GM21529 (cell line): ENCODE results near the gene NFIX.

ENCODE experiments used
- ATAC-seq: cut with Tn5 transposase; IDR thresholded peaks from one replicate; pipeline ENCODE4 v1.9.1; 2021; ENCODE audit not compliant: unreplicated experiment

NFIX gene

GRCh38 chr19:13033819-13034611 is 38.7 kb downstream of the NFIX start:
- ATAC-seq = no peak

GRCh38 chr19:13034636-13035035 is 39.4 kb downstream of the NFIX start:
- no peak for ATAC-seq

DNA sequence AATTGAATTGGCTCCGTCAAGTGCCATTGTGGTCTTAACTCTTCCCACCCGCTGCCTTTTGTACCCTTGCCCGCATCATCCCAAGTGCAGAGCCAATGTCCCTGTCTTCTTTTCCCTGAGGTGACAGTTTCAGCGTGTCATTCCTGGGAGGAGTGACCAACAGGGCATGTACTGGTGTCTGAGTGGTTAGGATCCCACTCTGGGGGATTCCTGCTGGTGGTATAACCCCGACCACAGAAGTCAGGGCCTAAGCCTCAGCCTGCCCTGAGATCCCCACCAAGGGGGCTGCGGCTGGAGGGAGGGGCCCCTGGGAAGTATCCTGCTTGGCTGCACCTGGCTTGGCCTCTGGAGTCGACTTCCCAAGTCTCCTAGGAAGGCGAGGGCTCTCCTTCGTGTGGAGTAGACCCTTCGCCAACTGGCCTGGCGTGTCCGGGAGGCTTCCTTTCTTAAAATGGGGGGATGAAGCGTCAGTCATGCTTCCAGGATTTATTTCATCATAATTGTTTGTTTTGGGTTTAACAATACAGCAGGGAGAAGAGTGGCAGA is 40.6 kb downstream of the NFIX start:
- no peak for ATAC-seq

- ATAC-seq = no peak
Measured at GRCh38 chr19:13036366-13036976, 41.2 kb downstream of the NFIX start.

GRCh38 chr19:13037161-13037560 is 41.9 kb downstream of the NFIX start:
- no peak for ATAC-seq

DNA sequence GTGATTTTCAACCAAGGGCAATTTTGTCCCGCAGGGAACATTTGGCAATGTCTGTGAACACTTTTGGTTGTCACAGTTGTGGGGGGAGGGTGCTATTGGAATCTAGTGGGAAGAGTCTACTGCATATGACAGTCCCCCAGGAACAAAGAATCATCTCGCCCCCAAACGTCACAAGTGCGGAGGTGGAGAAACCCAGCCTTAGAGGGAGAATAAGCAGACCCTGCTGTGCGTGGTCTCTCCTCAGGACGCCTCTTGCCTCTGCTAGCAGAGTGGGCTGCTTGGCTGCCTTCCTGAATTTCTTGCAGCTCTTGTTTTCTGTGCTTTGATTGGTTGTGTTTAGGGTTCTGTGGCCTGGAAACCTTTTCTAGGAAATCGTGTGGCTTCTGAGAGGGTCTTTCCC is 42.5 kb downstream of the NFIX start:
- ATAC-seq = no peak

GRCh38 chr19:13038306-13039210 is 43.3 kb downstream of the NFIX start:
- no peak for ATAC-seq

DNA sequence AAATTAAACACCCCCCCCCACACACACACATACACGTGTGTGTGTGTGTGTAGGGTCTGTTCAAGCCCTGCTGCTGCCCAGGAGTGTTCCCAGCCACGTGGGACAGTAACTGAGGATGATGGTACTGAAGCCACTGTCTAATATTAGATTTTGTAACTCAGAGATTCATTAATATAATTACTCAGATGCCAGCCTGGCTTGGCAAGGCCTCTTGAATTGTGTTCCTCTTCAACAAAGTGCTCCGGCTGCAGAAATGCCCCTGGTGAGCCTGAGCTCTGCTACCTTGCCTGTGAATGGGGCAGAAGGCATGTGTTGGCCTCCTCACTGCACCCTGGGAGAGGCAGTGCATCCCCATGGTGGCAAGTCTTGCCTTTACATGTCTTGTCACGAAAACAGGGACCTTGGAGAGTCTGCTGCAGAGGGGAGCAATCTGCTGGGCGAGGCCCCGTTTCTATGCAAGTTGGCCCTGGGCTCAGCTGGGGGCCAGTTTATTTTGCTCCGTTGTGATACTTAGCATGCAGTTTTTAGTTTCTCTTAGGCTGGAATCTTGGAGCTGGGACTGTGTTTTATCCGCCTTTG is 44.0 kb downstream of the NFIX start:
- ATAC-seq = no peak

GRCh38 chr19:13040232-13040947 is 45.1 kb downstream of the NFIX start:
- ATAC-seq = no peak

DNA sequence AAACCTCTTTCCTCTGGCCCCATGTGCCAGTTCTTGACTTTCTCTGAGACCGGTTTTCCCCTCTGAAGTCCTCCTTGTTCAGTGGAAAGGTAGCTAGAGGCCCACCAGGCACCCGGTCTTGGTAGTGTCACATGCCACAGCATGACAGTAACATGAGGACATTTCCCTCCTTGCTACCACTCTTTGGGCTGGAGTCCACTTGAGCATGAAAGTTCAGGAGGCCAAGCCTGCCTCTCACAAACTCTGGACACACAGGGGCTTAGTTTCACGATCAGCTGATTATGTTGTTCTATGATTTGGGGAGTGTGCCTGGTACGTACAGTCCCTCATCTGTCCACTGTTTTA is 45.6 kb downstream of the NFIX start:
- ATAC-seq = no peak

- ATAC-seq = no peak
Measured at GRCh38 chr19:13042443-13043130, 47.3 kb downstream of the NFIX start.

DNA sequence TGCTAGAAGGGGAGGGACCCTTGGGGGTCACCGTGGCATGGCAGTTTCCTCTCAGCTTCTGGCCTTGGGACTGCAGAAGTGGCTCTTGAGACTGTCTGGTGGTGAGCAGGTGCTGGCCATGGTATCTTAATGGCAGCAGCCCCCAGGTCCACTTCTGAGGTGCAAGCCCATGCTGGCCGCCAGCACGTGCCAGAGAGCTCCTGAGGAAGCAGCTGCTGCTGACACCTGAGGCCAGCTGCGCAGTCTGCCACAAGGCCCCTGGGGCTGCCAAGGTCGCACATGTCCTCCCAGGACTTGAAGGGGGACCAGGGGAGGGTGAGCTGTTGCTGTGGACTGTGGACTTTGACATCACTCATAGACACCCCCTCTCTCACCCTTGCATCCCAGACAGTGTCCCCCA is 48.0 kb downstream of the NFIX start:
- ATAC-seq = no peak

DNA sequence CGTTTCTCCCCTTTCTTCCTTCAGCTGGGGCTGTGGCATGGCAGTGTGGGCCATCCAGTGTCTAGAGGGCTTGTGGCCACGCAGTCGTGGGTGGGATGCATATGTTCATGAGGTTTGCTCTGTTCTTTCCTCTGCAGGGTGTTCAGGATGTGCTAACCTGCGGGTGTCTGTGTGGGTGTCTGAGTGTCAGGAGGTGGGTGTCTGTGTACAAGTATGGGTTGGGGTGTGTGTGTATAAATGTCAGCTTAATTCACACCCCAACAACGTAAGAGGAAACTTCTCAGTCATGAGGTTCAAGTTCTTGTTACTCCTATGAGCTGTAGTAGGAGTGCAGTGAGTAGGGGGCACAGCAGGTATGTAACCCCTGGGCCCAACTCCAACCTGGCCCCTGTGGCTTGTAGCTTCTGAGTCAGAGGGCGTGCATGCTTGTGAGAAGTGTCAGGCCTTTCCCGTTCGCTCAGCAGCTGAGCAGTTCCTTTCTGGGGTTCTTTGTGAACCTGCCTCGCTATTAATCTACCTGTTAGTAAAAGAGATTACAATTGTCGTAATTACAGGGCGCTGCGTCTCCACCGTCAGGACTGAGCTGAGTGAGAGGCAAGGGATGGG is 49.1 kb downstream of the NFIX start:
- ATAC-seq = no peak

GRCh38 chr19:13045812-13046211 is 50.5 kb downstream of the NFIX start:
- ATAC-seq = no peak

DNA sequence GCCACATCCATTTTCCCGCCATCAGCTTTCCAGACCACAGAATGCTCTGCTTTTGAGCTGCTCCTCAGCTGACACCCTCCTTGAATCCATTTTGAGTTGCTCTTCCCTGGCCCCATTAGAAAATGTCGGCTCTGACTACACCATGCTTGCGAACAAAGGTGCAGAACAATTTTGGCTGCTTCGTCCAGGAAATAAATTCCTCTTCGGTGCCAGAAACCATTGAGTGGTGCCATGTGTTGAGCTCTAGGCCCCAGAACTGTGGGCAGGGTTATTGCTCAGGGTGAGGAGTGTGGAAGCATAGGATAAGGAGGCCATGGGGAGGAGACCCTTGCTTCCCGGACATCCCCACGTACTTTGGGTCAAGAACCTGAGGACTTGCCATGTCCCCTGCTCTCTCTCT is 52.1 kb downstream of the NFIX start:
- ATAC-seq = no peak

DNA sequence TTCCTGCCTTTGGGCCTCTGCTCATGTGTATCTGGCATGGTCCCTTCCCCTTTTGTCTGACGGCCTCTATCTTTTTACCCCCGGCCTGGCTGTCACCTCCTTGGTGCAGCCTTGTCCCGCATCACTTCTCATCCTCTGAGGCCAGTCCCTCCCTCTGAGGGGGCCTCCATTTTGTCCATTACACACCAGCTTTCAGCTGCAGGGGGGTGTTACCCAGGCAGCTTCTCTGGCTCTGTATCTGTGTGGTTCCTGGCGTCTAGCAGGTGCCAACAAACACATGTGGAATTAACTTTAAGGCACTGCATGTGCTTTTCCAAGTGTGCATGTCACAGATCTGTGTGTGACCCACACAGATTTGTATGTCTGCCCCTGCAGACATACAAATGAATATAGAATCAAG is 55.0 kb downstream of the NFIX start:
- no peak for ATAC-seq

- no peak for ATAC-seq
Measured at GRCh38 chr19:13051557-13052165, 56.4 kb downstream of the NFIX start.

DNA sequence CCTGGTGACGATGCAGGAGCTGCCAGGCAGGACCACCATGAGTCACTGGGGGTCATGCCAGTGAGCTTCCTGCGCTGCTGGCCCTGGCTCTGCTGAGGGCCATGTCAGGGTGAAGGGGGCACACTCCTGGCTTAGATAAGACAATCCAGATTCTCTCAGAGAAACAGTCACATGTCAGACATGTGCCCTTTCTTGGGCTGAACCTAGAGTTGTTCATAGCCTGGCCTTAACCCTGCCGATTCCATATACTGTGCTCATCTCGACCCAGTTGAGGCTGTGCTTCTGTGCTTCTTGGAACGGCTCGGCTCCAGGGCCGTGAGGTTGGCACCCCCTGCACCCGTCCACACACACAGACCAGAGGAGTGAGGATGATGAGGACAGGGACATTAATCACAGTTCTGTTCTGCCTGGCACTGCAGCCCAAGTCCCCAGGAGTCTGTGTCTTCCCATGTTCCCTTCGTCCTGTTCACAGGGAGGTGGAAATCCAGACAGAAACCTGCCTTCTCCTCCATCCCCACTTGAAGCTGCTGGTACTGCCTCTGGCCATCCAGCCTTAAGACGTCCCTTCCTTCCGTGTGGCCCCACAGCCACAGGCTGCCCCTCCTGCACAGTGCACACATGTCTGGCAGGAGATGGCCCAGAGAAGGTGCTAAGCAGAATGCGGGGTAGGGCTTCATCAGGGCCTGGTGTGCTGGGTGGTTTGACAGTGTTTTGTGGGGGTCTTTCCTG is 57.3 kb downstream of the NFIX start:
- no peak for ATAC-seq
